ENCODE data around the gene ECE1. TPM values are rescaled to one million over a fixed set of nuclear protein-coding genes. Genes with fewer than 3 reads are reported as not detected.

Gene ECE1
- total and polyA plus RNA-seq, 9 of the 15 experiments (the other 6 are each of a cell fraction or from before 2014, with no cell fraction given): 0.56 to 34.8 (median 11.0) TPM

DNA sequence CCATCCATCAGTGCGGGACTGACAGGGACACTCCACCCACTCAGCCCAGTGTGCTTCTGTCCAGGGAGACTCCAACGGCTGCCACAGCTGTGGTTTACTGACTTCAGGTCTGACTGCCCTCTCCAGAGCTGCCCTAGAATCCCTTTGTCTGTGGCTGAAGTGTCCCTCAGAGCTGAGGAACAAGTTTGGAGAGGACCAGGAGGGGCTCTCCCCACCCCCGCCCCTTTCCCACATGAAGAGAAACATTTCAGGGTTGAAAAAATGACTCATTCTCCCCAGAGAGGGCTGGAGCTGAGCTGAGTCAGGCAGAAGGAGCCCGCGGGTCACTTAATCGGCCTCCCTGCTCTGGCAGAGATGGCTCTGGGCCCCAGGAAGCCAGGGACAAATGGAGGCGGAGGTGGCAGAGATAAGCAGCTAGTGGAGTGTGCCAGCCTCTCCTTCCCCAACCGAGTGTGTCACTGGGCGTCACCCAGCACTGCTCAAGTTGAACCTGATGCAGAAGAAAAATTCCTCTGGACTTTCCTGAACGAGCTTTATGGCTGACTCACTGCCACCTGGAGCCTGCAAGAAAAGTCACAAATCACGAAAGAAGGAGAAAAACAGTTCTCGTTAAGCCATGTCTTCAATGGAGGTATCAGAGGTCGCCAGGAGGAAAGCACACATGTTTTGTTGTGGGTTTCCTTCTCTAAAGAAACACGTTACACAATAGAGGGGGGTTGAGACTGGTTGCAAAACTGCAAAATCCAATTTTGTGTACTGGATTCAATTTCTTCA is 34.3 kb upstream of the ECE1 start (continued):
- TF ChIP-seq, protein P1, sequence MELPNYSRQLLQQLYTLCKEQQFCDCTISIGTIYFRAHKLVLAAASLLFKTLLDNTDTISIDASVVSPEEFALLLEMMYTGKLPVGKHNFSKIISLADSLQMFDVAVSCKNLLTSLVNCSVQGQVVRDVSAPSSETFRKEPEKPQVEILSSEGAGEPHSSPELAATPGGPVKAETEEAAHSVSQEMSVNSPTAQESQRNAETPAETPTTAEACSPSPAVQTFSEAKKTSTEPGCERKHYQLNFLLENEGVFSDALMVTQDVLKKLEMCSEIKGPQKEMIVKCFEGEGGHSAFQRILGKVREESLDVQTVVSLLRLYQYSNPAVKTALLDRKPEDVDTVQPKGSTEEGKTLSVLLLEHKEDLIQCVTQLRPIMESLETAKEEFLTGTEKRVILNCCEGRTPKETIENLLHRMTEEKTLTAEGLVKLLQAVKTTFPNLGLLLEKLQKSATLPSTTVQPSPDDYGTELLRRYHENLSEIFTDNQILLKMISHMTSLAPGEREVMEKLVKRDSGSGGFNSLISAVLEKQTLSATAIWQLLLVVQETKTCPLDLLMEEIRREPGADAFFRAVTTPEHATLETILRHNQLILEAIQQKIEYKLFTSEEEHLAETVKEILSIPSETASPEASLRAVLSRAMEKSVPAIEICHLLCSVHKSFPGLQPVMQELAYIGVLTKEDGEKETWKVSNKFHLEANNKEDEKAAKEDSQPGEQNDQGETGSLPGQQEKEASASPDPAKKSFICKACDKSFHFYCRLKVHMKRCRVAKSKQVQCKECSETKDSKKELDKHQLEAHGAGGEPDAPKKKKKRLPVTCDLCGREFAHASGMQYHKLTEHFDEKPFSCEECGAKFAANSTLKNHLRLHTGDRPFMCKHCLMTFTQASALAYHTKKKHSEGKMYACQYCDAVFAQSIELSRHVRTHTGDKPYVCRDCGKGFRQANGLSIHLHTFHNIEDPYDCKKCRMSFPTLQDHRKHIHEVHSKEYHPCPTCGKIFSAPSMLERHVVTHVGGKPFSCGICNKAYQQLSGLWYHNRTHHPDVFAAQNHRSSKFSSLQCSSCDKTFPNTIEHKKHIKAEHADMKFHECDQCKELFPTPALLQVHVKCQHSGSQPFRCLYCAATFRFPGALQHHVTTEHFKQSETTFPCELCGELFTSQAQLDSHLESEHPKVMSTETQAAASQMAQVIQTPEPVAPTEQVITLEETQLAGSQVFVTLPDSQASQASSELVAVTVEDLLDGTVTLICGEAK (IDR thresholded peaks at IDR 0.05): no peak
- TF ChIP-seq, protein P1 (CRISPR knock-in tag; IDR thresholded peaks at IDR 0.05): no peak
- TF ChIP-seq FOXA1 (IDR thresholded peaks at IDR 0.05; ENCODE audit: borderline replicate concordance) (no peak), ZNF589 (CRISPR knock-in tag; IDR thresholded peaks at IDR 0.05; ENCODE audit: low read depth) (no peak), ZNF184 (CRISPR knock-in tag; IDR thresholded peaks at IDR 0.05) (no peak), ZEB2 (IDR thresholded peaks at IDR 0.05) (no peak), MXI1 (IDR thresholded peaks at IDR 0.05; ENCODE audit: low read depth, low read length) (no peak), MTA3 (IDR thresholded peaks at IDR 0.05; ENCODE audit: borderline replicate concordance) (peak; percentile 41; the same call in 1 of the 2 replicates)
- TF ChIP-seq, protein P2, sequence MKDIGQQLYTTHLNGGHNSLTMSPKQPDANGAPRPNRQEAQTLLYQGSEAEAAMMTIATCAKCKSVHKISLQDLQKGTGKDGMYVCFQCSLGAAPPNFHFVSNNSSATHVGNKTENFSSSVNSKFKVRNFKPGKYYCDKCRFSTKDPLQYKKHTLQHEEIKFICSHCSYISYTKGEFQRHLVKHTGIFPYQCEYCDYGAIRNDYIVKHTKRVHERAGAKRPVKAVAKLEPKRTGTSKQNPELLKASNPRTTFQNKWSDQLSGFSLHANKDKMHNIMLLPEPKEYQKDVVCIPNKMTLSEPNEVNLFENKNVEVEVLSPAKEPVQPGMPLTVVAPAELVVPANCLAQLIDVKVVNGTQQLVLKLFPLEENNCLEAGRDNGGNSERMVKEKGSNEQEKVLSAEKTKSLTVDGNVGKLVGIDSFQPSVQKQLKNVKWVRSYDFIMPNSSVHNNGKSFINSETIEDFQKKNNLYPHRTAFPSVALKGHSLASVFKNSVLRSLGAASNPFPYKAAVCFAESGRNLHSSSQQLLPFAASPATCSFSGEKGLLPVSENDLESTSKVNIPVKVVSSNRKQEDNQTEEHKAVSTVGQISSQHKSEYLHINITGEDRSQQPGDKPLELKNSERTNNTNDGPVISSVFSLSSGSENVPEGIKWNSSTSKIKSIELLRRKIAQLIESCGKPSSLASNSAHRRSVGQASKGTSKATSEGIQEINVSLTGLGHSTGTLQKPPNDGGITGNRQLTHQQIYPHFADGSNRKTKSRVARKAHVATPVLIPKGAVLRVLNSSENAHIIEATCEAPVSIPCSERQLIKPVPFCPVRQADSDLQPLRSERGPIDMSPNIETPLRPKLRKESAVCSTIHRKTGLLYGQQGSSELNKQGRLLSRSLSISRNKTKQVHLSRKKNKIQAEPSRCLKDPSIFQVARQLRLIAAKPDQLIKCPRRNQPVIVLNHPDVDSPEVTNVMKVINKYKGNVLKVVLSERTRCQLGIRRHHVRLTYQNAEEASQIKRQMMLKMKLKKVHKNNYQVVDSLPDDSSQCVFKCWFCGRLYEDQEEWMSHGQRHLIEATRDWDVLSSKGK (CRISPR knock-in tag; IDR thresholded peaks at IDR 0.05): no peak
- TF ChIP-seq, protein P3, sequence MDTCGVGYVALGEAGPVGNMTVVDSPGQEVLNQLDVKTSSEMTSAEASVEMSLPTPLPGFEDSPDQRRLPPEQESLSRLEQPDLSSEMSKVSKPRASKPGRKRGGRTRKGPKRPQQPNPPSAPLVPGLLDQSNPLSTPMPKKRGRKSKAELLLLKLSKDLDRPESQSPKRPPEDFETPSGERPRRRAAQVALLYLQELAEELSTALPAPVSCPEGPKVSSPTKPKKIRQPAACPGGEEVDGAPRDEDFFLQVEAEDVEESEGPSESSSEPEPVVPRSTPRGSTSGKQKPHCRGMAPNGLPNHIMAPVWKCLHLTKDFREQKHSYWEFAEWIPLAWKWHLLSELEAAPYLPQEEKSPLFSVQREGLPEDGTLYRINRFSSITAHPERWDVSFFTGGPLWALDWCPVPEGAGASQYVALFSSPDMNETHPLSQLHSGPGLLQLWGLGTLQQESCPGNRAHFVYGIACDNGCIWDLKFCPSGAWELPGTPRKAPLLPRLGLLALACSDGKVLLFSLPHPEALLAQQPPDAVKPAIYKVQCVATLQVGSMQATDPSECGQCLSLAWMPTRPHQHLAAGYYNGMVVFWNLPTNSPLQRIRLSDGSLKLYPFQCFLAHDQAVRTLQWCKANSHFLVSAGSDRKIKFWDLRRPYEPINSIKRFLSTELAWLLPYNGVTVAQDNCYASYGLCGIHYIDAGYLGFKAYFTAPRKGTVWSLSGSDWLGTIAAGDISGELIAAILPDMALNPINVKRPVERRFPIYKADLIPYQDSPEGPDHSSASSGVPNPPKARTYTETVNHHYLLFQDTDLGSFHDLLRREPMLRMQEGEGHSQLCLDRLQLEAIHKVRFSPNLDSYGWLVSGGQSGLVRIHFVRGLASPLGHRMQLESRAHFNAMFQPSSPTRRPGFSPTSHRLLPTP (IDR thresholded peaks at IDR 0.05; ENCODE audit: borderline replicate concordance, extremely low read depth, insufficient read length): no peak
